NCI-H1417 (cell line): Measurements from ENCODE around the gene ARNT2.

Experiments used
- DNase-seq, 3 experiments: peaks; one replicate each; lab custom pipeline; 2025; lab: John Stamatoyannopoulos, UW

Gene ARNT2

GRCh38 chr15:80514071-80514780, 110.0 kb downstream of the ARNT2 start:
- DNase-seq = no peak

- DNase-seq = no peak
These were observed 113.1 kb downstream of the ARNT2 start for GRCh38 chr15:80517290-80517689.

- no peak for DNase-seq
These were observed 114.3 kb downstream of the ARNT2 start for GRCh38 chr15:80518522-80518921.

- no peak for DNase-seq
These were observed 119.6 kb downstream of the ARNT2 start for GRCh38 chr15:80523746-80524145.

GRCh38 chr15:80525853-80526252, 121.7 kb downstream of the ARNT2 start:
- no peak for DNase-seq

GRCh38 chr15:80526556-80527340, 122.6 kb downstream of the ARNT2 start:
- DNase-seq = no peak

GRCh38 chr15:80527406-80527805, 123.2 kb downstream of the ARNT2 start:
- no peak for DNase-seq

- no peak for DNase-seq
These were observed 123.8 kb downstream of the ARNT2 start for GRCh38 chr15:80527961-80528360.

- no peak for DNase-seq
These were observed 126.7 kb downstream of the ARNT2 start for GRCh38 chr15:80530737-80531365.

GRCh38 chr15:80531388-80531787, 127.2 kb downstream of the ARNT2 start:
- DNase-seq = no peak

- no peak for DNase-seq
These were observed 127.6 kb downstream of the ARNT2 start for GRCh38 chr15:80531796-80532195.

- no peak for DNase-seq
These were observed 129.7 kb downstream of the ARNT2 start for GRCh38 chr15:80533790-80534333.

GRCh38 chr15:80536231-80536630, 132.0 kb downstream of the ARNT2 start:
- peak; percentile 22 to 91 (median 67) for DNase-seq

- peak in 2 of 3 experiments; percentile 60 to 84 for DNase-seq
These were observed 132.5 kb downstream of the ARNT2 start for GRCh38 chr15:80536716-80537115.

GRCh38 chr15:80545078-80545477, 140.9 kb downstream of the ARNT2 start:
- no peak for DNase-seq

- DNase-seq = no peak
These were observed 143.1 kb downstream of the ARNT2 start for GRCh38 chr15:80547264-80547663.

GRCh38 chr15:80549191-80549590, 145.0 kb downstream of the ARNT2 start:
- no peak for DNase-seq

GRCh38 chr15:80549654-80550053, 145.5 kb downstream of the ARNT2 start:
- no peak for DNase-seq

- DNase-seq = no peak
These were observed 146.2 kb downstream of the ARNT2 start for GRCh38 chr15:80550219-80550907.

GRCh38 chr15:80550908-80551260, 146.7 kb downstream of the ARNT2 start:
- no peak for DNase-seq

- DNase-seq = no peak
These were observed 147.2 kb downstream of the ARNT2 start for GRCh38 chr15:80551348-80551747.

GRCh38 chr15:80554560-80554959, 150.4 kb downstream of the ARNT2 start:
- DNase-seq = no peak
